LNCaP clone FGC (cell line): ENCODE data around the gene GPC6.

Experiments
- DNase-seq: peaks from one replicate; pipeline ENCODE4 v3.0.0-alpha.2; 2011; ENCODE audit warnings: low read depth
- H3K4me3 ChIP-seq: 2 replicates; pipeline ENCODE4 v1.5.1; 2011; ENCODE audit warnings: mild to moderate bottlenecking, low read depth, low read length, control low read depth
- CTCF ChIP-seq: IDR thresholded peaks from 2 replicates; pipeline ENCODE4 v1.5.1; 2012; ENCODE audit warnings: mild to moderate bottlenecking; ENCODE audit not compliant: control insufficient read depth, insufficient read depth; ENCODE audit errors: extremely low read depth

Gene GPC6

GRCh38 chr13:94143624-94144350 is 917.2 kb downstream of the GPC6 start:
- H3K4me3 ChIP-seq, result no peak overlapping the region
- DNase-seq, result no peak
- no peak for TF ChIP-seq CTCF

GRCh38 chr13:94145966-94146365 is 919.4 kb downstream of the GPC6 start:
- no peak for TF ChIP-seq CTCF
- DNase-seq, result no peak
- no peak overlapping the region for H3K4me3 ChIP-seq

GRCh38 chr13:94153586-94153985 is 927.0 kb downstream of the GPC6 start:
- peak; percentile 53 for DNase-seq
- TF ChIP-seq CTCF, result no peak

GRCh38 chr13:94154367-94154766 is 927.8 kb downstream of the GPC6 start:
- peak; percentile 69 for DNase-seq
- no peak overlapping the region for H3K4me3 ChIP-seq
- TF ChIP-seq CTCF, result no peak

More at GRCh38 chr13:94153586-94153985, 927.0 kb downstream of the GPC6 start:
- H3K4me3 ChIP-seq, result no peak overlapping the region

- DNase-seq, result peak; percentile 75
- TF ChIP-seq CTCF, result no peak
- no peak overlapping the region for H3K4me3 ChIP-seq
These were observed 931.2 kb downstream of the GPC6 start for GRCh38 chr13:94157705-94158218.

GRCh38 chr13:94160875-94161274 is 934.3 kb downstream of the GPC6 start:
- H3K4me3 ChIP-seq, result no peak overlapping the region
- no peak for TF ChIP-seq CTCF
- no peak for DNase-seq

- TF ChIP-seq CTCF, result no peak
- DNase-seq, result no peak
- no peak overlapping the region for H3K4me3 ChIP-seq
These were observed 935.7 kb downstream of the GPC6 start for GRCh38 chr13:94162289-94162688.
